Upper lobe of right lung (tissue), 1 donor: ENCODE data around the gene KCNJ11. TPM values are rescaled to one million over a fixed set of nuclear protein-coding genes. Genes with fewer than 3 reads are reported as not detected.

Source experiments
- ATAC-seq: fragments of 200-7000 bp; cut with Tn5 transposase; one replicate; pipeline ENCODE4 v1.9.1; 2020; ENCODE audit warnings: mild to moderate bottlenecking, moderate library complexity
- DNase-seq: peaks from one replicate; pipeline ENCODE4 v3.0.0-alpha.2; 2020
- H3K27ac ChIP-seq: fragments of 200-600 bp; one replicate; pipeline ENCODE4 v1.8.0; 2022
- H3K27me3 ChIP-seq: fragments of 200-600 bp; one replicate; pipeline ENCODE4 v1.8.0; 2022; ENCODE audit warnings: mild to moderate bottlenecking
- H3K36me3 ChIP-seq: fragments of 200-600 bp; one replicate; pipeline ENCODE4 v1.8.0; 2022
- H3K4me1 ChIP-seq: fragments of 200-600 bp; one replicate; pipeline ENCODE4 v1.8.0; 2022
- H3K4me3 ChIP-seq: fragments of 200-600 bp; one replicate; pipeline ENCODE4 v1.8.0; 2022; ENCODE audit warnings: mild to moderate bottlenecking
- H3K9me3 ChIP-seq: fragments of 200-600 bp; one replicate; pipeline ENCODE4 v1.8.0; 2022
- intact Hi-C: fragments of 100-400 bp; cut with DNase I; formaldehyde crosslinking; loops from one replicate; pipeline ENCODE4 v1.11.0; 2022
- total RNA-seq: library from RNA; stranded (reverse); fragmentation: NEBNext Ultra II Directional; extraction: Animal tissue kit (Norgen Biotek cat#: 25700); gene quantifications from one replicate; pipeline ENCODE4 v1.2.1, GENCODE V29; 2021
- TF ChIP-seq, protein P1 (sequence below): fragments of 200-600 bp; IDR thresholded peaks from one replicate; pipeline ENCODE4 v1.8.0; 2022; ENCODE audit warnings: antibody characterized with exemption
- donor health status: DM: no; HTN: yes; CAD: no; lungs with severe emphysema.

The KCNJ11 gene
- total RNA-seq, 1 donor from 2014 or later, result 6.3 TPM

DNA sequence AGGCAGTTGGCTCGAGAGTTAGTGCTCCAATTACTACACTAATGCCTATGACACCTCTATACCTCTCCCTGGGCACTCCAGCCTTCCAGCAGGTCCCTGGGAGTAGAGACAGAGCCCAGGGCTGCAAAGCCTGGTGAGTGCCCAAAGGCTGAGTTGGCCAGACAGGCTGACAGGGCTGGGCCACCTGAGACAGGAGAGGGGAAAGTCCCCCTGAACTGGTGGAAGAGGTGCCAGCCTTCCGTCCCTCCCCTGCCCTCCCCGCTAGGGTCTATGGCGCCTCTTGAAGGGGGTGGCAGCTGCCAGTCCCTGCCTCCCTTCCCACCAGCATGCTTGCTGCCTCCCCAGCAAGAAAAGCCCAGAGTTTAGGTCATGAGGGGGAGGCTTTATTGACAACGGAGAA, 3.0 kb downstream of the KCNJ11 start:
- H3K36me3 ChIP-seq, result no peaks in the 10 kb centered on the region
- ATAC-seq (no peak), DNase-seq (no peak)
- intact Hi-C loops, result loop anchor here (2.0 kb wide), 1 partner anchor 119 kb away; no protein-coding TSS in a partner anchor
- H3K27ac ChIP-seq, result no peak overlapping the region
- no peak overlapping the region for H3K4me3 ChIP-seq
- TF ChIP-seq, protein P1, sequence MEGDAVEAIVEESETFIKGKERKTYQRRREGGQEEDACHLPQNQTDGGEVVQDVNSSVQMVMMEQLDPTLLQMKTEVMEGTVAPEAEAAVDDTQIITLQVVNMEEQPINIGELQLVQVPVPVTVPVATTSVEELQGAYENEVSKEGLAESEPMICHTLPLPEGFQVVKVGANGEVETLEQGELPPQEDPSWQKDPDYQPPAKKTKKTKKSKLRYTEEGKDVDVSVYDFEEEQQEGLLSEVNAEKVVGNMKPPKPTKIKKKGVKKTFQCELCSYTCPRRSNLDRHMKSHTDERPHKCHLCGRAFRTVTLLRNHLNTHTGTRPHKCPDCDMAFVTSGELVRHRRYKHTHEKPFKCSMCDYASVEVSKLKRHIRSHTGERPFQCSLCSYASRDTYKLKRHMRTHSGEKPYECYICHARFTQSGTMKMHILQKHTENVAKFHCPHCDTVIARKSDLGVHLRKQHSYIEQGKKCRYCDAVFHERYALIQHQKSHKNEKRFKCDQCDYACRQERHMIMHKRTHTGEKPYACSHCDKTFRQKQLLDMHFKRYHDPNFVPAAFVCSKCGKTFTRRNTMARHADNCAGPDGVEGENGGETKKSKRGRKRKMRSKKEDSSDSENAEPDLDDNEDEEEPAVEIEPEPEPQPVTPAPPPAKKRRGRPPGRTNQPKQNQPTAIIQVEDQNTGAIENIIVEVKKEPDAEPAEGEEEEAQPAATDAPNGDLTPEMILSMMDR, result no peak
- H3K9me3 ChIP-seq, result no peaks in the 10 kb centered on the region
- peaks cover 3% of the 10 kb centered on the region for H3K4me1 ChIP-seq
- peaks cover 10% of the 10 kb centered on the region for H3K27me3 ChIP-seq

DNA sequence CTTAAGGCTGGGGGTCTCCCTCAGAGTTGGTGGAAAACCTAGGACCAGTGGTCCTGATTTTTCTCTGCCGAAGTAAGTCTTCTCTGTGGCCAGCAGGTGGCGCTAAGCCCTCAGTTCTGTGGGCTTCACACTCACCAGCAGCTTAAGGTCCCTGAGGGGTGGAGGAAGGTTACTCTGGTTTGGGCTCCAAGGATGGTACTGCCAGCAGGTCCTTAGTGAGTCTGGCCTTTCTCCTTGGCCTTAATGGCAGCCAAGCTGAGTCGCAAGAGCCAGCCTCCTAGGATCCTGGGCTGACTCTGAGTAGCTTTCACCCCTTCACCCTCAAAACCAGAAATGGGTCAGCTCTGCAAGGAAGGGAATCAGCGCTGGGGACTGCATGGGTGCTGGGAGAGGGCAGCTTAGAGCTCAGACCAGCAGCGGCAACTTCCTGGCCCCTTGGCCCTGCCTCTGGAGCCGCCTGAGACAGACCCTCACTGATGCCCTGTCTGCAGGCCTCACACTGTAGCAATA, 4.4 kb downstream of the KCNJ11 start:
- no peaks in the 10 kb centered on the region for H3K9me3 ChIP-seq
- TF ChIP-seq, protein P1, result peak; percentile 93
- H3K4me3 ChIP-seq, result no peak overlapping the region
- no peaks in the 10 kb centered on the region for H3K36me3 ChIP-seq
- ATAC-seq (peak; percentile 68), DNase-seq (peak; percentile 89)
- no peak overlapping the region for H3K27ac ChIP-seq
- intact Hi-C loops, result loop anchor here (2.0 kb wide), 1 partner anchor 121 kb away; no protein-coding TSS in a partner anchor
- H3K27me3 ChIP-seq, result peaks cover 10% of the 10 kb centered on the region
- H3K4me1 ChIP-seq, result peaks cover 3% of the 10 kb centered on the region

GRCh38 chr11:17383461-17383860, 5.0 kb downstream of the KCNJ11 start:
- ATAC-seq, result peak; percentile 34
- H3K36me3 ChIP-seq, result no peaks in the 10 kb centered on the region
- intact Hi-C loops, result no loop called here

GRCh38 chr11:17382046-17382728, 6.3 kb downstream of the KCNJ11 start:
- Histone ChIP-seq H3K4me1 (no peaks in the 10 kb centered on the region), H3K9me3 (no peaks in the 10 kb centered on the region), H3K4me3 (no peak overlapping the region), H3K36me3 (no peaks in the 10 kb centered on the region), H3K27ac (no peak overlapping the region), H3K27me3 (no peaks in the 10 kb centered on the region)
- TF ChIP-seq, protein P1, result no peak
- no peak for ATAC-seq
- no peak for DNase-seq
- intact Hi-C loops, result no loop called here

More at GRCh38 chr11:17383461-17383860, 5.0 kb downstream of the KCNJ11 start:
- H3K9me3 ChIP-seq, result no peaks in the 10 kb centered on the region
- peaks cover 3% of the 10 kb centered on the region for H3K4me1 ChIP-seq
- H3K4me3 ChIP-seq, result no peak overlapping the region
- H3K27ac ChIP-seq, result no peak overlapping the region
- TF ChIP-seq, protein P1, result no peak
- no peak for DNase-seq
- peaks cover 10% of the 10 kb centered on the region for H3K27me3 ChIP-seq

DNA sequence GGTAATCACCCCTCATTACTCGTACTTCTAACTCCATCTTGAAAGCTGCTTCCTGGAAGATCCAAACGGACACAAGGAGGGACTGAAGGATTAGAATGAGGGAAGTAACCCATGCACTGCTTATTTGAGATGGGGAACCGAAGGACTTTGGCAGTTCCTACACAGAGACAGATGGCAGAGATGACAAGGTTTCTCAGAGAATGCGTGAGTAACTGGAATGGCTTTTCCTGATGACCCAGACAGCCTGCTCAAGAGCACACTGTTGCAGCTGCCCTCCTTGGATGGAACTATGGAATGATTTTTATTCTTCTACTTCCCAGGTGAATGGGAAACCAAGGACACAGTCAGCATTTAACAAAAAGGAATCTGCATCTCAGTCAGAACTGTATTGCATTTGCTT, 7.3 kb downstream of the KCNJ11 start:
- intact Hi-C loops, result no loop called here
- Histone ChIP-seq H3K9me3 (no peaks in the 10 kb centered on the region), H3K4me3 (no peak overlapping the region), H3K27ac (no peak overlapping the region), H3K36me3 (no peaks in the 10 kb centered on the region), H3K27me3 (no peaks in the 10 kb centered on the region), H3K4me1 (no peaks in the 10 kb centered on the region)
- no peak for DNase-seq
- TF ChIP-seq, protein P1, result no peak
- no peak for ATAC-seq
